GM23338 (cell line): ENCODE data around the gene SRGAP3. TPM values are rescaled to one million over a fixed set of nuclear protein-coding genes. Genes with fewer than 3 reads are reported as not detected.

Experiments used
- ATAC-seq: fragments of 200-7000 bp; cut with Tn5 transposase; 3 replicates; pipeline ENCODE4 v1.9.1; 2020
- DNase-seq: peaks from one replicate; pipeline ENCODE4 v3.0.0-alpha.2; 2015; ENCODE audit warnings: low spot score
- H2AFZ ChIP-seq: fragments of 200-600 bp; sonication (generic); 2 replicates; pipeline ENCODE4 v1.8.0; 2016; ENCODE audit warnings: antibody characterized with exemption, mild to moderate bottlenecking, moderate library complexity
- H3F3A ChIP-seq: fragments of 200-600 bp; sonication (generic); replicated peaks from 2 replicates; pipeline ENCODE4 v1.8.0; 2017; ENCODE audit warnings: antibody characterized with exemption, mixed run types, low read depth
- H3K27ac ChIP-seq: fragments of 200-600 bp; sonication (generic); 2 replicates; pipeline ENCODE4 v1.6.1; 2016; ENCODE audit warnings: low read depth
- H3K27me3 ChIP-seq: fragments of 200-600 bp; sonication (generic); 2 replicates; pipeline ENCODE4 v1.8.0; 2016; ENCODE audit warnings: mild to moderate bottlenecking, mixed run types, moderate library complexity; ENCODE audit not compliant: insufficient read depth
- H3K36me3 ChIP-seq: fragments of 200-600 bp; sonication (generic); 2 replicates; pipeline ENCODE4 v1.8.0; 2016; ENCODE audit warnings: mild to moderate bottlenecking; ENCODE audit not compliant: insufficient read depth
- H3K4me1 ChIP-seq: fragments of 200-600 bp; sonication (generic); 2 replicates; pipeline ENCODE4 v1.8.0; 2016; ENCODE audit warnings: mild to moderate bottlenecking, moderate library complexity; ENCODE audit not compliant: insufficient read depth
- H3K4me2 ChIP-seq: fragments of 200-600 bp; sonication (generic); 2 replicates; pipeline ENCODE4 v1.7.1; 2017; ENCODE audit warnings: mixed run types
- H3K4me3 ChIP-seq: fragments of 200-600 bp; sonication (generic); 2 replicates; pipeline ENCODE4 v1.6.1; 2016; ENCODE audit warnings: mixed run types
- H3K79me2 ChIP-seq: fragments of 200-600 bp; sonication (generic); replicated peaks from 2 replicates; pipeline ENCODE4 v1.8.0; 2017; ENCODE audit warnings: mild to moderate bottlenecking; ENCODE audit not compliant: insufficient read depth
- H3K9me2 ChIP-seq: fragments of 200-600 bp; sonication (generic); 2 replicates; pipeline ENCODE4 v1.8.0; 2017; ENCODE audit not compliant: insufficient read depth
- H4K20me1 ChIP-seq: fragments of 200-600 bp; sonication (generic); replicated peaks from 2 replicates; pipeline ENCODE4 v1.8.0; 2017; ENCODE audit warnings: mild to moderate bottlenecking; ENCODE audit not compliant: insufficient read depth
- H3K27ac Mint-ChIP-seq: 2 replicates; pipeline ENCODE4 v1.8.0; 2020; ENCODE audit warnings: inconsistent platforms, mild to moderate bottlenecking, moderate library complexity, mixed read lengths
- H3K27me3 Mint-ChIP-seq: 3 replicates; pipeline ENCODE4 v1.8.0; 2022; ENCODE audit warnings: low read depth, mild to moderate bottlenecking, moderate library complexity, mixed read lengths, inconsistent platforms; ENCODE audit not compliant: insufficient read depth, poor library complexity
- H3K36me3 Mint-ChIP-seq: 3 replicates; pipeline ENCODE4 v1.8.0; 2021; ENCODE audit warnings: low read depth, mild to moderate bottlenecking, inconsistent platforms, moderate library complexity, mixed read lengths
- H3K4me1 Mint-ChIP-seq: 3 replicates; pipeline ENCODE4 v1.8.0; 2020; ENCODE audit warnings: mild to moderate bottlenecking, inconsistent platforms, mixed read lengths
- H3K4me3 Mint-ChIP-seq: 3 replicates; pipeline ENCODE4 v1.8.0; 2021; ENCODE audit warnings: moderate library complexity, mild to moderate bottlenecking, inconsistent platforms, mixed read lengths
- H3K9me3 Mint-ChIP-seq: 3 replicates; pipeline ENCODE4 v1.8.0; 2020; ENCODE audit warnings: moderate library complexity, mild to moderate bottlenecking, inconsistent platforms, mixed read lengths
- CTCF ChIP-seq, 2 experiments: fragments of 200-600 bp in 1 of 2; sonication (generic) in 1 of 2; conservative IDR thresholded peaks; 2 replicates each; pipeline versions ENCODE4 v1.5.1 to v1.6.1; 2016 to 2017; ENCODE audit warnings: antibody characterized with exemption in 2 of 2, low read depth in 2 of 2, mild to moderate bottlenecking in 2 of 2, moderate library complexity in 1 of 2
- NANOG ChIP-seq: IDR thresholded peaks from 2 replicates; pipeline ENCODE4 v1.6.1; 2016; ENCODE audit warnings: antibody characterized with exemption, borderline replicate concordance
- REST ChIP-seq: IDR thresholded peaks from one replicate; pipeline ENCODE4 v1.6.1; 2018; ENCODE audit warnings: antibody characterized with exemption; ENCODE audit not compliant: unreplicated experiment
- ZNF114 ChIP-seq: fragments of 250-450 bp; sonication (Bioruptor Pico); IDR thresholded peaks from 2 replicates; pipeline ENCODE4 v1.5.0; 2020; ENCODE audit warnings: mild to moderate bottlenecking, moderate library complexity
- ZNF331 ChIP-seq: fragments of 250-450 bp; sonication (Bioruptor Pico); IDR thresholded peaks from 2 replicates; pipeline ENCODE4 v1.5.0; 2020; ENCODE audit warnings: low read depth, mild to moderate bottlenecking, moderate library complexity
- polyA plus RNA-seq: library from polyadenylated mRNA; unstranded; fragments of >200 nt; fragmentation: Nextera tagmentation; extraction: Ambion mirVana; gene quantifications from 2 replicates; pipeline ENCODE4 v1.2.1, GENCODE V29; 2016
- total RNA-seq: library from RNA; depleted of rRNA; stranded (reverse); fragments of >200 nt; shearing (Covaris generic); gene quantifications from 2 replicates; pipeline ENCODE4 v1.2.3, GENCODE V29; 2014

SRGAP3 gene
- total and polyA plus RNA-seq, 2 experiments from 2014 or later, result 6.4 to 9.4 TPM

- H3K27me3 Mint-ChIP-seq, result no peaks in the 10 kb centered on the region
Measured at GRCh38 chr3:8938021-8938420, 311.4 kb downstream of the SRGAP3 start.

More at GRCh38 chr3:8938021-8938420, 311.4 kb downstream of the SRGAP3 start:
- no peaks in the 10 kb centered on the region for H3K27me3 ChIP-seq
- DNase-seq, result peak; percentile 39
- H3F3A ChIP-seq, result no peaks in the 10 kb centered on the region
- no peak overlapping the region for H3K4me2 ChIP-seq
- no peak for ATAC-seq
- H3K4me1 ChIP-seq, result no peaks in the 10 kb centered on the region
- Mint-ChIP-seq H3K36me3 (peaks cover 33% of the 10 kb centered on the region), H3K27ac (no peak overlapping the region), H3K4me3 (no peak overlapping the region), H3K4me1 (no peaks in the 10 kb centered on the region), H3K9me3 (no peaks in the 10 kb centered on the region)
- peaks cover 19% of the 10 kb centered on the region; the same call in 1 of the 2 replicates for H3K36me3 ChIP-seq
- H3K27ac ChIP-seq, result no peak overlapping the region
- no peaks in the 10 kb centered on the region; the same call in 1 of the 2 replicates for H4K20me1 ChIP-seq
- TF ChIP-seq ZNF114 (CRISPR knock-in tag), result no peak
- peak; percentile 35 to 48; a peak in 3 of 4 replicates for TF ChIP-seq CTCF (conservative IDR thresholded peaks at IDR 0.05; ENCODE audit: low read depth in 2 of 2)
- TF ChIP-seq NANOG, result no peak
- TF ChIP-seq REST, result no peak
- TF ChIP-seq ZNF331, result no peak
- H3K9me2 ChIP-seq, result no peaks in the 10 kb centered on the region
- H2AFZ ChIP-seq, result no peak overlapping the region
- no peak overlapping the region for H3K4me3 ChIP-seq
- no peaks in the 10 kb centered on the region for H3K79me2 ChIP-seq
